ENCODE data around the gene ZFP36.

Gene ZFP36

DNA sequence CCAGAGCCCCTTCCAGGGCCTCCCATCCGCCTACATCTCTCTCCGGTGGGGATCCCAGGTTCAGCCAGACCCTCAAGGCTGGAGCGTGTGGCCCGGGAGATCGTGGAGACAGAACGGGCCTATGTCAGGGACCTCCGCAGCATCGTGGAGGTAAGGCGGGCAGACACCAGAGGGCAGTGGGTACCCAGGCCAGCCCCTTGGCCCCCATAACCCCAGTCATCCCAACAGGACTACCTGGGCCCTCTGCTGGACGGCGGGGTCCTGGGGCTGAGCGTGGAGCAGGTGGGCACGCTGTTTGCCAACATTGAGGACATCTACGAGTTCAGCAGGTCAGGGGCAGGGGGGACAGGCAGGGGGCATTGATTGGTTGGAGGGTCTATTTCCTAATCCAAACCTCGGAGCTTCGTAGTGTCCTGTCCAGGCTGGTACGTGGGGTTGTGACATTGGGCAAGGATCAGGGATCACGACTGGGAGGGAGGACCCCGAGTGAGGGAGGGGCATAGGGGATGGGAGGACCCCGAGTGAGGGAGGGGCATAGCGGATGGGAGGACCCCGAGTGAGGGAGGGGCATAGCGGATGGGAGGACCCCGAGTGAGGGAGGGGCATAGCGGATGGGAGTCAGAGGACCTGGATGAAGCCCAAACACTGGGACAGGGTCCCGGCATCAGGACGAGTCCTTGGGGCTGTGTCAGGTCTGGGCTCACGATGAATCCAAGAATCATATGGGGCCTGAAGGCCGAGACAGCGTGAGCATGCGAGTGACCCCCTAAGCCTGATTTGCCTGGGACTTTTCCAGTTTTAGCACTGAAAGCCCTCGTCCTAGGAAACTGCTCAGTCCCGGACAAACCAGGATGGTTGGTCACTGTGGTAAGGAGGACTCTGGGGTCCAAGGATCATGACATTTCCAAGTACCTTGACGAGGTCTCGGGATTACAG is 8.7 kb downstream of the ZFP36 start:
- FAIRE-seq (no peak), DNase-seq (ENCODE audit: insufficient read length, low spot score) (no peak)

DNA sequence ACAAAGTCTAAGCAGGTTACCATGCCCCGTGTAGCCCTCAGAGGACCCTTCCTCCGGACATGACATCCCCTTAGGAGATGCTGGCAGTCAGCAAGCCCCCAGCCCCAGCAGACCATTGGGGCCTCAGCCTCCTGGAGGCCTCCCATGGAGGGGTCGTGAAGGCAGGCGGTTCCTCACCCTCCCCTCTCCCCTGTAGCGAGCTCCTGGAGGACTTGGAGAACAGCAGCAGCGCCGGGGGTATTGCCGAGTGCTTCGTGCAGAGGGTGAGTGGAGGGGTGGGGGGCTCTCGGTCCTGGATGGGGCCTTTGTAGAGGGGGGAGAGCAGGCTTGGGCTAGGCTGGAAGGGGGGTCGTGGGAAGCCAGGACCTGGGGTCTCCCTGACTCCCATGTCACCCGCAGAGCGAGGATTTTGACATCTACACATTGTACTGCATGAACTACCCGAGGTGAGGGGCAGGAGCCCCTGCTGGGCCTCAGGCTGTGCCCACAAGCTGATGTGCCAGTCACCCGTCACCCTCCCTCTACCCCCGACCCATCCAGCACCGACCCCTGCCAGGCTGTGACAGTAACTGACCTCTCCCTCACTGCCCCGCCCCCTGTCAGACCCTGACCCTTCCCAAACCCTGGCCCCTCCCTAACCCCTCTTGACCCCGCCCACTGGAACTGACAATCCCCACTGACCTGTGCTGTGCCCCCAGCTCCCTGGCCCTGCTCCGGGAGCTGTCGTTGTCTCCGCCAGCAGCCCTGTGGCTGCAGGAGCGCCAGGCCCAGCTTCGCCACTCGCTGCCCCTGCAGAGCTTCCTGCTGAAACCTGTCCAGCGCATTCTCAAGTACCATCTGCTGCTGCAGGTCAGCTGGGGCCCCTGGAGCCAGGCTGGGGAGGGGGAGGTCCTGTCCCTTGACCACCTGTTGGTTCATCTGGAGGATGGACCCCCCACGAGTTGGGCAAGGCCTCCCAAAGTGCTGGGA is 9.8 kb downstream of the ZFP36 start:
- FAIRE-seq, result no peak

DNA sequence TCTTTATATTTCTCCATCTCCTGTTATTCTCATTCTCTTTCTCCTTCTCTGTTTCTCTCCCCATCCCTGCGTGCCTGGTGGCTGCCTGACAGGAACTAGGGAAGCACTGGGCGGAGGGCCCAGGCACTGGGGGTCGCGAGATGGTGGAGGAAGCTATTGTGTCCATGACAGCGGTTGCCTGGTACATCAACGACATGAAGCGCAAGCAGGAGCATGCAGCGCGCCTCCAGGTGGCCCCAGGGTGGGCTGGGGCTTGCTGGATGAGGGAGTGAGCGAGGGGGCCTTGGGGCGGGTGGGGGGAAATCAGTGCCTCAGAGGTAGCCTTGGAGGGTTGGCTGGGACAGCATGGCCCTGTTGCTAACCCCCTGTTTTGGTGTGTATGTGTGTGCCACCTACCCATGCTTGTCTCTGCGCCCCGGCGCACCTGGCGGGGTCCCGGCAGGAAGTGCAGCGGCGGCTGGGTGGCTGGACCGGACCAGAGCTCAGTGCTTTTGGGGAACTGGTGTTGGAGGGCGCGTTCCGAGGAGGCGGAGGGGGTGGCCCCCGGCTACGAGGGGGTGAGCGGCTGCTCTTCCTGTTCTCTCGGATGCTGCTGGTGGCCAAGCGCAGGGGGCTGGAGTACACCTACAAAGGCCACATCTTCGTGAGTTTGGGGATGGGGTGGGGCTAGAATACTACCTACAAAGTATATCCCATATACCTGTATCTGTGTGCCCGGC is 11.0 kb downstream of the ZFP36 start:
- FAIRE-seq, result no peak

More for the DNA sequence above, 9.8 kb downstream of the ZFP36 start:
- DNase-seq (ENCODE audit: insufficient read length, low spot score), result peak; percentile 2

DNA sequence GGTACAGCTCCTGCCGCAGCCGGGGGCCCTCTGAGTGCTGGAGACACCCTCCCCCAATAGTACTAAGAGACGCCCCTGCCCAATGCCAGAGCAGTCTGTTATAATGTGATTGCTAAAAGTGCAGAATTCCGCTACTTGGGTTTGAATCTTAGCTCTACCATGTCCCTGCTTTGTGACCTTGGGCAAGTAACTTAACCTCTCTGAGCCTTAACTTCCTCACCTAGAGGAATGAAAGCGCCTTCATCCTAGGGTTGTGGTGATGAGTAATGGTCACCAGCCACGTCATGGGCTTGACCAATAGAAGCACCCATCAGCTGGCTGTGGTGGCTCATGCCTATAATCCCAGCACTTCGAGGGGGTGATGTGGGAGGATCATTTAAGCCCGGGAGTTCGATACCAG is 12.4 kb downstream of the ZFP36 start:
- DNase-seq (ENCODE audit: insufficient read length, low spot score) (no peak), FAIRE-seq (no peak)

More for the DNA sequence above, 11.0 kb downstream of the ZFP36 start:
- no peak for DNase-seq (ENCODE audit: insufficient read length, low spot score)

DNA sequence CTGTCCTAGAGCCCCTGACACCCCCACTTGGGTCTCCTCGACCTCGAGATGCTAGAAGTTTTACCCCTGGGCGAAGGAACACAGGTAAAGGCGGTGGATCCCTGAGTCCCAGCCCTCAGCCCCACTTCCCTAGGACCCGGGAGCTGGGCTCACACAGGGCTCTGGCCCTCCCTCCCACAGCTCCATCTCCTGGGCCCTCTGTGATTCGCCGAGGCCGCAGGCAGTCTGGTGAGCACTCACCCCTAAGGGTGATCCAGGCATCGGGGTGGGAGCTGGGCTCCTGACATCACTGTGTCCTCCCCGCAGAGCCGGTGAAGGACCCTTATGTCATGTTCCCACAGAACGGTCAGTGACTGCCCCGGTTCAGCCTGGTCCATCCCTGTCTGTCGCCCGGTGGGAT is 14.1 kb downstream of the ZFP36 start:
- DNase-seq (ENCODE audit: insufficient read length, low spot score) (no peak), FAIRE-seq (no peak)

DNA sequence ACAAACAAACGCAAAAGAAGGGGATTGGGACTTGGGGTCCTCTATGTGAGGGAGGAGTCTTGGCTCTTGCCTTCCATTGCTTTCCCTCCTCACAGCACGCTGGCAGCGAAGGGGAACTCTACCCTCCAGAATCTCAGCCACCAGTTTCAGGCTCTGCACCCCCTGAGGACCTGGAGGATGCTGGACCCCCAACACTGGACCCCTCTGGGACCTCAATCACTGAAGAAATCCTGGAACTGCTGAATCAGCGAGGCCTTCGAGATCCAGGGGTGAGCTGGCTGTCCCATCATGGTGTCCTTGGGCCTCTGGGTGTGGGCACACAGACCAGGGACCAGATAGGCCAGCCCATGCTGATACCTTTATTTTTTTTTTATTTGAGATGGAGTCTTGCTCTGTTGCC is 15.4 kb downstream of the ZFP36 start:
- peak; percentile 4 for DNase-seq (ENCODE audit: insufficient read length, low spot score)
- FAIRE-seq, result no peak

DNA sequence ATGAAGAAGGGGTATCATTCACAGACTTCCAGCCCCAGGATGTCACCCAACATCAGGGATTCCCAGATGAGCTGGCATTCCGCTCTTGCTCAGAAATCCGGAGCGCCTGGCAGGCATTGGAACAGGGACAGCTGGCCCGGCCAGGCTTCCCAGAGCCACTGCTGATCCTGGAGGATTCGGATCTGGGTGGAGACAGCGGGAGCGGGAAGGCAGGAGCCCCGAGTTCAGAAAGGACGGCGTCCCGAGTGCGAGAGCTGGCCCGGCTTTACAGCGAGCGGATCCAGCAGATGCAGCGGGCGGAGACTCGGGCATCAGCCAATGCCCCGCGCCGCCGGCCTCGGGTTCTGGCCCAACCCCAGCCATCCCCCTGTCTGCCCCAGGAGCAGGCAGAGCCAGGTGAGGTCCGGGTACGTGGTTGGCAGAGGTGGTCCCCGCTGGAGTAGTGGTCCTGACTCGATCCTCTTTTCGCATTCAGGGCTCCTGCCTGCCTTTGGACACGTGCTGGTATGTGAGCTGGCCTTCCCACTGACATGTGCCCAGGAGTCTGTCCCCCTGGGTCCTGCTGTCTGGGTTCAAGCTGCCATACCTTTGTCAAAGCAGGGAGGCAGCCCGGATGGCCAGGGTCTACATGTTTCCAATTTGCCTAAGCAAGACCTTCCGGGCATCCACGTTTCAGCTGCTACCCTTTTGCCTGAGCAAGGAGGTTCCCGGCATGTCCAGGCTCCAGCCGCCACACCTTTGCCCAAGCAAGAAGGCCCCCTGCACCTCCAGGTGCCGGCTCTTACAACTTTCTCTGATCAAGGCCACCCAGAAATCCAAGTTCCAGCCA is 16.8 kb downstream of the ZFP36 start:
- DNase-seq (ENCODE audit: insufficient read length, low spot score) (peak; percentile 1), FAIRE-seq (no peak)

DNA sequence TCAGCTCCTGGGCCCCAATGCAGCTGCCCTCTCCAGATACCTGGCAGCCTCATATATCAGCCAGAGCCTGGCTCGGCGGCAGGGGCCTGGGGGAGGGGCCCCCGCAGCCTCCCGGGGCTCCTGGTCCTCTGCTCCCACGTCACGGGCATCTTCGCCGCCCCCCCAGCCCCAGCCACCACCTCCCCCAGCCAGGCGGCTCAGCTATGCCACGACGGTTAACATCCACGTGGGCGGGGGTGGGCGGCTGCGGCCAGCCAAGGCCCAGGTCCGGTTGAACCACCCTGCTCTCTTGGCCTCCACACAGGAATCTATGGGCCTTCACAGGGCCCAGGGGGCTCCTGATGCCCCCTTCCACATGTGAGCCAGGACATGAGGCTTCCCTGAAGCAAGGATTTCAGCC is 18.3 kb downstream of the ZFP36 start:
- FAIRE-seq, result no peak
- no peak for DNase-seq (ENCODE audit: insufficient read length, low spot score)

DNA sequence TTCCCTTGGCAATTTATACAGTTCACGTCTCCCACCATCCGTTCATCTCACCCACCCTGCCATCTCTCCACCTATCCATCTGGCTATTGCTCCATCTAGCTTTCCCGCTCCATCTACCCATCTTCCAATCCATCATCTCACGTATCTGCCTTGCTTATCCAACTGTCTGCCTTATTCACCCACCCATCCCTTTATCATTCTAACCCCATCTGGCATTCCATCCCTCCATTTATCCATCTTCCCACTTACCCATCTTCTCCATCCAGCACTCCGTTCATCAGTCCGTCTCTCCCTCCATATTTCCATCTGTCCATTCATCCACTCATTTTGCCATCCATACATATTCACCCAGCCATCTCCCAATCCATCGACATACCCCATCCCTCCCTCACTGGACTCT is 19.1 kb downstream of the ZFP36 start:
- no peak for DNase-seq (ENCODE audit: insufficient read length, low spot score)
- no peak for FAIRE-seq

DNA sequence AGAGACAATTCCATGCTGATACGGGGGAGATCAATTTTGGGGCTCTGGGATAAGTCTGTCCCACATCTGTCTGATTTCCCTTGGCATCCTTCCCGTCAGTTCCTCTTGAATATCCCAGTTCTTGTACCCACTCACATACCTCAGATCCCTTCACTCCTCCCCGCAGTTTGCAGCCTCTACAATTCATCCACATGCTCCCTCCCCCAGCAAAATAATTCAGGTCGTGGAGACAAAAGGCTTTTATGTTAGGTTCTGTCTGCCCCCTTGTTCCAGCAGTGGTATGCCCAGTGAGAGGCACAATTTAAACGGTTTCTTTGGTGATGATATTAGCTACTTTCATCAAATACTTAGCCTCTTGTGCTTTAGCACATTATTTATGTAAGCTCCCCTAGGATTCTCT is 19.5 kb downstream of the ZFP36 start:
- DNase-seq (ENCODE audit: insufficient read length, low spot score) (no peak), FAIRE-seq (no peak)

DNA sequence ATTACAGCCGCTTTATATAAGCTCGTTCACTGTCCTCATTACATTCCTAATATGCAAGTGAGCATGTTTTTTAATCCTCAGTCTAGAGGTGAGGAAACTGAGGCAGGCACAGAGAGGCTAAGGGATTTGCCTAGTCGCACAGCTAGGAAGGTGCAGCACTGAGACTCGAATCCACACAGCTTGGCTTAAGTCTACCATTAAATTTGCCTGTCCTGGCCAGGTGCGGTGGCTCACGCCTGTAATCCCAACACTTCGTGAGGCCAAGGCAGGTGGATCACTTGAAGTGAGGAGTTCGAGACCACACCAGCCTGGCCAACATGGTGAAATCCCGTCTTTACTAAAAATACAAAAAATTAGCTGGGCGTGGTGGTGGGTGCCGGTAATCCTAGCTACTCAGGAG is 21.1 kb downstream of the ZFP36 start:
- no peak for DNase-seq (ENCODE audit: insufficient read length, low spot score)
- no peak for FAIRE-seq

DNA sequence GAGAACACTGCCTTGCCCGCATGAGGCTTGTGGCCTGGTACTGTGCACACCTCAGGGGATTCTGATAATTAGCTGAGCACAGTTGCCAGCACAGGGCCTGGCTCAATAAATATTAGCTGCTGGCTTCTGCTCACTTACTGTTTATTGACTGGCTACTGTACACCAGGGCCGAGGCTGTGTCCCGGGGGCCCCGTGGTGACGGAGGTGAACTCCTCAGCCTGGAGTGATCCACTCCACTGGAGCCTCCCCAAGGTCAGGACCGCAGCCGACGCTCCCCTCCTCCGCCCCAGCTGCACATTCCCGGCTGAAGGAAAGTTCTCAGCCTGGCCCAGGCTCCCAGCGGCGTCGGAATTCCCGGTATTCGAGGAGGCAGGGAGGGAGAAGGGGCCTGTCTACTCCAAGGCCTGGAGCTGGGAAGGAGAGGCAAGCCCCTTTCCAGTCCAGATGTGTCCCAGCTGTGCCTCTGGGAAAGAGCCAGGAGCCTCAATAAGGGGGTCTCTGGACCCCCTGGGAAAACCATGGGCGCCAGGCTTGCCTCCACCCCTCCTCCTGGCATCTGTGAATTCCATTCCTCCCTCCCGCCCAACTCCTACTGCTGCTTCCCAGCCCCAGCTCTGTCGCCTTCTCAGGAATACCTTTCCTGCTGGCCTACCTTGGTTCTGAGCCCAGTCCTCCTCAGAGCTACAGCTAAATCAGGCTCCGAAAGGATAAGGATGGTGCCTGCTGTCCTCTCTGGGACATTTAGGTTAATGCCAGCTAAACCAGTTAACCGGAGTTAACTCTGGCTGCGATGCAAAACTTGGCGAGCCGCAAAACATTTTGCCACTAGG is 21.9 kb downstream of the ZFP36 start:
- DNase-seq (ENCODE audit: insufficient read length, low spot score), result no peak
- FAIRE-seq, result no peak

DNA sequence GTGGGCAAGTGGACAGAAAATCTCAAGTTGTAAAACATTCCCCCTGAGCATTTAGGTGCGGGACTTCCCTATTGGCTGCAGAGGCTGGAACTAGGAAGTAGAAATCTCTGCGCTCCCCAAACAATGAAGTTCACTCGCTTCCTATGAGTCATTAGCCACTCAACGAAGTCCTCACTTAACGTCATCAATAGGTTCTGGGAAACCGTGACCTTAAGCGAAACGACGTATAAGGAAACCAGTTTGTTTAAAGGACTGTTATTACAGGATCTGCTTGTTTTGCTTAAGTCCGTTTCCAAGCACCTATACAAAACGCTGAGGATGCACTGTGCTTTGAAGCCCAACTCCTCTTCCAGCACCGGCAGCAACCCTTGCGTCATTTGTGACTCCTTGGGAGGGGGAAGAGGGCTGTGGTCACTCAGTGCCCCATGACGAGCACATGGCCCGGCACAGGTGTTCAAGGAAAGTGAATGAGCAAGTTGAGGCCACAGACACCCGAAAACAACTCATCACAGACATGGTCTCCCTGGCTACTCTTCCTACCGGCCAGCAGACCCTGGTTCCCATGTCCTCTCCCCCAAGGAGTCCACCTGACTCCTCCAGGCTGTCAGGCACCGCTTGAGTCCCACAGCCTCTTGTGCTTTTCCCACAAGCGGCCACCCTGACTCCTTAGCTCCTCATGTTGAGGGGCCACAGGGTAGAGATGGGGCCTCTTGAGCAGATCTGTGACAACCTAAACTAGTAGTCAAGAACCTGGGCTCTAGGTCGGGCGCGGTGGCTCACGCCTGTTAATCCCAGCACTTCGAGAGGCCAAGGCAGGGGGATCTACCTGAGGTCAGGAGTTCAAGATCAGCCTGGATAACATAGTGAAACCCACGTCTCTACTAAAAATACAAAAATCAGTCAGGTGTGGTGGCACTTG is 24.3 kb downstream of the ZFP36 start:
- FAIRE-seq (peak; percentile 90), DNase-seq (ENCODE audit: insufficient read length, low spot score) (no peak)

DNA sequence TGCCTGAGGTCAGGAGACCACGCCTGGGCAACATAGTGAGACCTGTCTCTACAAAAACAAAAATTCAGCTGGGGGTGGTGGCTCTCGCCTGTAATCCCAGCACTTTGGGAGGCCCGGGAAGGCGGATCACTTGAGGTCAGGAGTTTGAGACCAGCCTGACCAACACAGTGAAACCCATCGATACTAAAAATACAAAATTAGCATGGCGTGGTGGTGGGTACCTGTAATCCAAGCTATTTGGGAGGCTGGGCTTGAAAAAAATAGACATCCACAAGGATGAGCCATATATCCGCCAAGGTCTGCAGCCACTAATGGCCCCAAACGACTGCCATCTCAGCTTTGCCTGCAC is 26.0 kb downstream of the ZFP36 start:
- FAIRE-seq, result no peak
- DNase-seq (ENCODE audit: insufficient read length, low spot score), result no peak

DNA sequence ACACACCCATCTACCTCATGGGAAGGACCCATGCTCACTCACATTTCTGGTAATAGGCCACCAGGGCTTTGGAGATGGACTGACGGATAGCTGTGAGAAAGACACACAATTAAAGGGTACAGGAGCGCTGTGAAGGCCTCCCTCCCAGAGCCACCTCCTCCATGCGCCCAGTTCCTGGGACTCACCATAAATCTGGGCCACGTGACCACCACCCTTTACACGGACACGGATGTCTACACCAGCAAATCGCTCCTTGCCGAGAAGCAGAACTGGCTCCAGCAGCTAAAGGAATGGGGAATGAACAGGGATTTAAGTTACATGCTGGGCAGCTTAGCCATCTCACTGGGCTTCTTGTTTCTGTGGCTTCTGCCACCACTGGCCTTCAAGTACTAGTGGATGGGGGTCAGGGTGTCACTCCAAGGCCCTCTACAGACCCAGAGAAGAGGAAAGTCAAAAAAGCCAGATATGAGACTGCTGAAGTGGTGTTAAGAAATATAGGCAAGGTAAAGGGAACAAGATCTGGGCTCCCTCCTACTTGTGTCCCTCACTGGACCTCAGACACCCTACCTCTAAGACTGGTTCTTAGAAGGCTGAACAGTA is 26.9 kb downstream of the ZFP36 start:
- FAIRE-seq (no peak), DNase-seq (ENCODE audit: insufficient read length, low spot score) (no peak)

DNA sequence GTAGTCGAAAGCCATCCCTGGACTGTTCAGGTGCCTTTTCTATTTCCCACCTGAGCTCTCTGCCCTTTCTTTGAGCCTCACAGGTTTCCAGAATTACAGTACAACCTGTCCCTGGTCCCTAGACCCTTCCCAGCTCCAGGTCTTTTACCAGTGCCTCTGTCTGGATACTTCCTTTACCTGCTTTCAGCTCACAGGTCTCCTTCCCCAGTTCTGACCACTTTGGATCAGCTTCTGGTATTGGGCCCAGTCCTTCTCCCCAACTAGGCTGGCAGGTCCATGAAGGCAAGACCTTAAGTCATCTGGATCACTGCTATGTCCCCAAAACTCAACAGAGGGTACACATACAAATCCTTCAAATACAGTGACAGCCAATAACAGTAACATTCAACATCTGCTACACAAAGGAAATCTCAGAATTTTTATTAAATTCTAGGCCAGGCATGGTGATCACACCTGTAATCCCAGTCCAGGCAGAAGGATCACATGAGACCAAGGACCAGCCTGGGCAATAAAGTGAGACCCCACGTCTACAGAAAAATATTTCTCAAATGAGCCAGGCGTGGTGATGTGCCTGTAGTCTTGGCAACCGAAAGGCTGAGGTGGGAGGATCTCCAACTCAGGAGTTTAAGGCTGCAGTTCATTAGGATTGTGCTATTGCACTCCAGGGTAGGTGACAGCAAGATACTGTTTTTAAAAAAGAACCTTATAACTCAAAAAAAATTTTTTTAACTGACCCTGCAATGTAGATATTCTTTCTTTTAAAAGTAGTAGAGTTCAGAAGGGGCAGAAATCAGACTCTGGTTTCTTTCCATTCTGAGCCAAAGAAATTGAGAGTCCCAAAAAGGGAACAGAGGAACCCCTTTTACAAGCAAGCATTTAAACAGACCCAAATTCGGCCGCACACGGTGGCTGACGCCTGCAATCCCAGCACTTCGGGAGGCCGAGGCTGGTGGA is 27.8 kb downstream of the ZFP36 start:
- FAIRE-seq (no peak), DNase-seq (ENCODE audit: insufficient read length, low spot score) (no peak)
